Endometrium (tissue), 2 donors: ENCODE measurements around the gene IP6K3.

Experiments used
- FAIRE-seq: peaks from 2 replicates; lab custom pipeline; 2012; peaks lifted over from hg19 to GRCh38; lab: Jason Lieb, UNC
- donor health status: control.
- donor health status: control.

Gene IP6K3

GRCh38 chr6:33705268-33705885, 41.3 kb downstream of the IP6K3 start:
- FAIRE-seq, result no peak

DNA sequence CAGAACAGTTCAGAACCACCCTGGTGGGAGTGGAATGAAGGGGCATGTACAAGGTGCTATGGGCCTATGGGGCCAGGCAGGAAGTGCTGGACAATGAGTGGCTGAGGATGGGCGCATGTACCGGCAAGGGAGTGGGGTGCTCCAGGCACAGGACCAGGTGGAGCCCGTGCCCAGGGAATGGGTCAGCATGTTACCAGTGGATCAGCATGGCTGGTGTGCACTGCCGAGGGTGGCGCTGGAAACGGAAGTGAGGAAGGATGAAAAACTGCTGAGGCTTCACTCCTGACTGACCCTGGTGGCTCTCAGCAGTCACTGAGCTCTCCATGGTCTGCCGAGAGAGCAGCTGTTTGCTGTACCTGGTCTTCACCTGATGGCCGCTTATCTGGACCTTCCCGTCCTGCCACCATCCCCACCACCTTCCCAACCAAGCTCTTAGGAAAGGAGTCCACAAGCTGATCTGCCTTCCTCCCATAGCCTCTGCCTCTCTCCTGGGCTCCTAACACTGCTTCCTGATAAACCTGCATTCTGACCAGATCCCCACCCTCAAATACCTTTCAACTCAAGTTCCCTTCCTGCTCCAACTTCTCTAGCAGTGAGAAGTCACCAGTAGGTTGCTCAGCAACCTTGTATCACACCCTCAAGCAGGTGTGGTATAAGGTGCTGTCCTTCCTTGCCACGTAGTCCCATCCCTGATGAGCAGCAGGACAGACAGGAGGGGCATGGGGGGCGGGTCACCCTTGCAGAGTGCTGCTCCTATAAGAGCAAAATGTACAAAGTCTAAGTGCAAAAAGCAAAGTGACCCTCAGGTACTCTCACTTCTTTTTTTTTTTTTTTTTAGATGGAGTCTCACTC, 42.3 kb downstream of the IP6K3 start:
- no peak for FAIRE-seq

GRCh38 chr6:33702345-33702977, 44.2 kb downstream of the IP6K3 start:
- FAIRE-seq, result no peak

DNA sequence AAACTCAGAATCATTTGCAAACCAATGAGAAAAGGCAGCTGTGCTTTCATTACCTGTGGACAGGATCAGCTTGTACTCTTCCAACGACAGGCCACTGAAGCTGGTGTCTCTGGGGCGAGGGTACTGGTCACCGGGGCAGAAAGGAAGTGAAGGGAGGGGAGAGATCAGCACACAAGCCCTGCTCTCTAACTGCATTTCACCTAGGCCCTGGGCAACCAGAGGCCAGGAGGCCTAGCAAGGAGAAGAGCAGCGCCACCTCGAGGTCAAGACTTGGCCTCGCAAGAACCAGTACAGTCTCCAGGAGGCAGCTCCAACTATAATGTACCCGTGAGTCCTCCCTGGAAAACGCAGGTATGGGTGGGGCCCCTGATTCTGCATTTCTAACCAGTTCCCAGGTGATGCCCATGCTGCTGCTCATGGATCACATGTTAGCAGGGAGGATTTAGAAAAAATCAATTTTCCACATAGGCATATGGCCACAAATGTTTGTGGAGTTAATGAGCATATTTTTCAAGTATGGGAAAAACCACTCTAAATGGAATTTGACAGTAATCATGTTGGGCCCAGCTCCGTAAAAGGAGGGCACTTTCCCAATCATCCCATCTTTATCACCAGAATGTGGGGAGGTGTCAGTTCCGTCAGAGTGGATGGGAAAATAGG, 46.2 kb downstream of the IP6K3 start:
- no peak for FAIRE-seq

- FAIRE-seq, result no peak
Observed at GRCh38 chr6:33699739-33700138, 47.0 kb downstream of the IP6K3 start.

DNA sequence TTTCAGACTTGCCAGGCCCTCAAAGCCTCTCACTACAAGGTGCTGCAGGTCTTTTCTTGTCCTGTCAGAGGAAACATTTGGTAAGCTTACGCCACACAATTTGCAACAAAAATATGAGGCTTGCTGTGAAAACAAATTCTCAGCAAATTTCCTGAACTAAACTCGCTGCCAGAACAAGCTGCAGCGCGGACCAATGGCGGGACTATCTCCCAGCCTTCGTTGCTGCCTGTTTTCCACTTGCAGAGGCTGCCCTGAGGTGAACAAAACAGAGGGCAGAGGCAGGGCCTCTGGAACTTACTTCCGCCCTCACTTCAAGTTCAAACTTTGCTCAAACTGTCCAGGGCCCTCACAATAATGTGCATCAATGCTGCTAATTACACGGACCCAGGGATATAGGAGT, 47.6 kb downstream of the IP6K3 start:
- no peak for FAIRE-seq

DNA sequence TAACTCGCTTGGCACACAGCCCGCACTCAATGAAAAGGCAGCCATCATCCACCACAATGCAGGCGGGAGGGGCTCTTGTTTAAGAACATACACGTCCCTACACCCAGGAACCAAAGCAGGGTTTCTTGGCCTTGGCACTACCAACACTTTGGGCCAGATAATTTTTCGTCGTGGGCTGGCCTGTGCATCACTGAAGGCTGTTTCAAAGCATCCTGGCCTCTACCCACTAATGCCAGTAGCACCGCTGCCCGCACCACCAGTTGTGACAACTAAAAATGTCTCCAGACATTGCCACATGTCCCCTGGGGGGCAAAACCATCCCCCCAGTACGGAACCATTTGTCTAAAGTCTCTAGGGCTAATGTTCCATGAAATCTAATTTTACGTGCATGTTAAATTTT, 48.2 kb downstream of the IP6K3 start:
- no peak for FAIRE-seq

- no peak for FAIRE-seq
Observed at GRCh38 chr6:33697845-33698244, 48.9 kb downstream of the IP6K3 start.

DNA sequence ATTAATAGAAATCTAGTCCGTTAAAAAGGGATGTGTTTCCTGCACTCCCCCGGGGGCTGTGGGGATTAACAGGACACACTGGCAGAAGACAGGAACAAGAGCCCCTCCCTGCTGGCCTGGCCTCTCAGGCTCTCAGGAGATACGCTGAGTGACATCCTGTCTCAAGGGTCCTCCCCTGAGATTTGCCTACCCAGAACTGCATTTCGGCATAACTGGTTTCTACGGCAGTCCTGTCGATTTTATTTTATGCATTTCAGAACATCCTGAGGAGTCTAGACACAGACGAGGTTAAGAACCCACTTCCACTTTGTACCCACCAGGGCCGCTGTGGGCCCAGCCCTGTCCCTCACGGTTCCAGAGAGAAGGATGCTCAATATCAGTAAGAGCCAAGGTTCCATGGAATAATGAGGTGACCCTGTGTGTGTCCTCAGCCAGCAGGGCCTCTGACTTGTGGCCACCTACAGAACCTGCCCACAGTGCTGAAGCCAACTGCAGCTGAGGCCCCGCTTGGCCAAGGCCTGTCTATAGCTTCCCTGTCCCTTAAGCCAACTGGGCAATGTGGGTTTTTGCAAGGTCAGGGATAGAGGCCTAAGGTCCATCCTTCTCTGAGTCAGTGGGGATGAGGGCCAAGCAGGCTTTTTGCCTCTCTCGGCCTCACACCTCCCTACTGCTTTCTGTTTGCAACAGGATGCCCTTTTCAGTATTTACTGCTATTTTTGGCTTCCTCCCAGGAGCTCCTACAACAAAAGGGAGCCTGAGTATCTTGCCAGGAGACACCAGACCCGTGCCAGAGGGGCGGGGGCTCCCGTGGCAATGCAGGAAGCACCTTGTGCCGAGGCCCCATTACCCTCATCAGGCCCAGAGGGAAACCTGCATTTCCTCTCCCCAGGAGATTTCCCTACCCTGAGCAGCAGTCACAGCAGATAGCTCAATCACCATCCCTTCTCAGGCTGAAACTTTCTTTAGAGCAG, 49.9 kb downstream of the IP6K3 start:
- FAIRE-seq, result no peak

DNA sequence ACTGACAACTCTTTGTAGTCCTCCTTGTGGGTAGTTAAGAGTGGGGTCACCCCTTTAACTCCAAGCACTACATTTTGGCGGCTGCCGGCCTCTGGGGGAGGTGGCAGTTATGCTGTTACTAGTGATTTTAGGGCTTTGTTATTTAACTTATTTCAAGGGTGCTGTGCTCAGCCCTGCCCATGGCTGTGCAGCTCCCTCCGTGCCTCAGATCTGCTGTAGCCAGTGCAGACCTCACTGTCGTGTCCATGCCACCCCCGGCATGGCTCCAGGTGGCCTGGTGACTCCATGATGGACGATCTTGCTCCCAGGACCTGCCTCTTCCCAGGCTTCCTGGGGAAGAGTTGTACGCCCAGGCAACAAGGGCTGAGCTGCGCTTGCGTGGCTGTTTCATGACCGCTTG, 50.6 kb downstream of the IP6K3 start:
- FAIRE-seq, result no peak

GRCh38 chr6:33695451-33695887, 51.2 kb downstream of the IP6K3 start:
- no peak for FAIRE-seq

DNA sequence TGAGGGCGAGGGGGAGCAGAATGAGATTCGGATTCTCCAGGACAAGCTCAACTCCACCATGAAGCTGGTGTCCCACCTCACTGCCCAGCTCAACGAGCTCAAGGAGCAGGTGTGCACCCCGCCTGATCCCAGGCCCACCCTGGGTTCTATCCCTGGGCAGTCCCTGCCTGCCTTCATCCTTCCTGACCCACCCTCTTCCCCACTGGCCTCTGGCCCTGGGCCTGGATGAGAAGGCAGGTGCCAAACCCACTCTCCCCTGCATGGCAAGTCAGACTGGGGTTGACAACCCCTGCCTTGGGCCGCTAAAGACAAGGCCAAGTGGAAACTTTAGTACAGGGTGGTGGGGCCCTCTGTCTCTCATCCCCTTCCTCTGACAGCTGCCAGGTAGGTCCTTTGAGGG, 51.7 kb downstream of the IP6K3 start:
- no peak for FAIRE-seq

DNA sequence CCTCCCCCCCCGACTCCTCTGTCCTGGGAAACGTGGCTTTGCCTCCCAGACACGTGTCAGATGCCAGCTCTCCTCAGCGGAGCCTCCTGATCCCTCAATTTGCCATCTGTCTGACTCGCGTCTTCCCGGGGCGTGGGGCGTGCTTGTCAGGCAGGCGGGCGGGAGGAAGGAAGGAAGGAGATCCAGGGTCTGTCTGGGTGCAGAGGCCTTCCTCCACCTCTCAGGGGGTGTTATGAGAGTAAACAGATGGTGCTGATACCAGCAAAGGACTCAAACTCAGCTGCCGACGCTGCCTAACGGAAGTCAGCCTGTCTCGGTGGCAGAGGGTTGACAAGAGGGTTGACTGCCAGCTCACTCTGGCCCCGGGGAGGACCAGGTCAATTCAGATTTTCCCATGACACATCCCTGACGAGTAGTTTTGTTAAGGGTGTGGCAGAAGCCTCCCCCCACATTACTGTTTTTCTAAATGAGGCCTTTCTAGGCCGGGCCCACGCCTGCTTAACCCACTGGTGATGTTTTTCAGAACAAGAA, 52.2 kb downstream of the IP6K3 start:
- FAIRE-seq, result no peak

- FAIRE-seq, result no peak
Observed at GRCh38 chr6:33693186-33694105, 53.3 kb downstream of the IP6K3 start.

DNA sequence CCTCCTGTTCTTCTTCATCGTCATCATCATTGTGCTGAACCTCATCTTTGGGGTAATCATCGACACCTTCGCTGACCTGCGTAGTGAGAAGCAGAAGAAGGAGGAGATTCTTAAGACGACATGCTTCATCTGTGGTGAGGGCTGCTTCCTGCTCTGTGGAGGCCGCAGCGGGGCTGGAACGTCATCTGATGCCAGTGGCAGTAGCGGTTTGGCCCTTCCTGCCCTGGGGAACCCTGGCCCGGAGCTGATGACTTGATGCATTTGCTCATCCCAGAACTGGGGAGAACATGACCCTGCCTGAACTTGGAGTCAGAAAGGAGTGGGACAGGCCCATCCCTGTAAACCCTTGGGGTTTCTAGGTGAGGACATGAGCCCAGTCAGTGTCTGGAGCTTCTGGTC, 53.9 kb downstream of the IP6K3 start:
- FAIRE-seq, result no peak

GRCh38 chr6:33692078-33692759, 54.5 kb downstream of the IP6K3 start:
- no peak for FAIRE-seq

DNA sequence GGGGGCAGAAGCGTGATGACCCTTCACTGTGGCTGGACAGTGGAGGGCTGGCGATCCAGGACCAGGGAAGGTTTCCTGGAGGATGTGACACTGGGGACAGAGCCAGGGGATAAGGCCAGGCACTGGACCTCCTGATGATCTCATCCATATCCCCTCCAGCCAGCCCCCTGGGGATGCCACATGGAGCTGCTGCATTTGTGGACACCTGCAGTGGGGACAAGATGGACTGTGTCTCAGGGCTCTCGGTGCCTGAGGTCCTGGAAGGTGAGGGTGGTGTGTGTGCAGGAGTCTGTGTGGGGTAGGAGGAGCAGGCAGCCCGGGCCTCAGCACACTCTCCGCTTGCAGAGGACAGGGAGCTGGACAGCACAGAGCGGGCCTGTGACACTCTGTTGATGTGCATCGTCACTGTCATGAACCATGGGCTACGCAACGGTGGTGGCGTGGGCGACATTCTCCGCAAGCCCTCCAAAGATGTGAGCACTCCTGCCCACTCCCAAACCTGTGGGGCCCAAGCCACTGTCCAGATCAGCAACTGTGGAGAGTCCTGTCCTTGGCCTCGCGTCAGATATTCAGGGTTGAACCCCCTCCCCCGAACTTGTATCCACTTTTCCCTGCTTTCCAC, 55.1 kb downstream of the IP6K3 start:
- FAIRE-seq, result no peak

DNA sequence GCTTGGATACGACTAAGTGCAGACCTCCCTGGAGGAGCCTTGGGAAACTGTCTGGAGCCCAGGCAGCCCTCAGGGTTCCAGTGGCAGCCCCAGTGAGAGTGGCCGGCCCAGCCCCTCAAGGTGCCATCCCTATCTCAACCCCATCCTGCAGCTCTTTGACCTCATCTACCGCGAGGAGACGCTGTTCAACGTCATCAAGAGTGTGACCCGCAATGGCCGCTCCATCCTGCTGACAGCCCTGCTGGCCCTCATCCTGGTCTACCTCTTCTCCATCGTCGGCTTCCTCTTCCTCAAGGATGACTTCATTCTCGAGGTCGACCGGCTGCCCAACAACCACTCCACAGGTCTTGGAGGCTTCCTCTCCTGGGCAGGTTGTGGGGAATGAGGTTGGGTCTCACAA, 55.9 kb downstream of the IP6K3 start:
- no peak for FAIRE-seq

GRCh38 chr6:33689879-33690278, 56.8 kb downstream of the IP6K3 start:
- no peak for FAIRE-seq
